ENCODE data around the gene IL1RN.

IL1RN gene

GRCh38 chr2:113157118-113157896 lies 29.9 kb downstream of the IL1RN start:
- DNase-seq (ENCODE audit: low spot score) = peak; percentile 39

DNA sequence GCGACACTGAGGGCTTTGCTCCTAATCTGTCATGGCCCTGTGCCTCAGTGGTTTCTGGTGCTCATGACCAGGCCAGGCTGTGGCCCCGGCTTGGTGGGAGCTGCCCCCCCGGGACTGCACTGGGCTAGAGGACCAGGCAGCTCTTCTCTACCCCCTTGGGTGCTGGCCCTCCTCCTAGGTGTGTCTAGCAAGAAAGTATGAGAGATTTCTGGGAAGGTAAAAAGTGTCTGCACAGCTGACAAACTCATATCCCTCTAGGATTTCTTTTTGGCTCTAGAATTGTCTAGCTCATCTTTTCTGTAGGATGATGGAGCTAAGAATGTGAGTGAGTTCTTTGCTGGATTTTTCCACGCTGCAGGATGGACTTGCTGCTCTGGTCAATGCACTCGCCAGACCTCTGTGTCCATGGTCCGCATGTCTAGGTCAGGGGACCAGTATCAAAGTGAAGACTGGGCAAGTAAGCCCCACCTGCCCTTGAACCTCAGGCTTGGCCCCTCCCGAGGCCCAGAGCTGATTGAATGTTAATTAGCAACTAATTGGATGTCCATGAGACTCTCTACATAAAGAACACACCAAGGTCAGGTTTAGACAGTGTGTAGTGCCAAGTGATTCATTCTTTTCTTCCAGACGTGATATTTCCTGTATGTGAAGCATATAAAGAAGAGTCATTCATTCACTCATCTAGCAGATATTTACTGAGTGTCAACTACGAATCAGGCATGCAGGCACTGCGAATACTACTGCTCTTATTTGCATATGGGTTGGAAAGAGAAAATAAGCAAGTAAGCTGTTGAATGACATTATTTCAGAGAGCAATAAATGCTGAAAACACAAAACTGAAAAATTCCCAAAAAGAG lies 30.7 kb downstream of the IL1RN start:
- DNase-seq (ENCODE audit: low spot score) = peak; percentile 79

DNA sequence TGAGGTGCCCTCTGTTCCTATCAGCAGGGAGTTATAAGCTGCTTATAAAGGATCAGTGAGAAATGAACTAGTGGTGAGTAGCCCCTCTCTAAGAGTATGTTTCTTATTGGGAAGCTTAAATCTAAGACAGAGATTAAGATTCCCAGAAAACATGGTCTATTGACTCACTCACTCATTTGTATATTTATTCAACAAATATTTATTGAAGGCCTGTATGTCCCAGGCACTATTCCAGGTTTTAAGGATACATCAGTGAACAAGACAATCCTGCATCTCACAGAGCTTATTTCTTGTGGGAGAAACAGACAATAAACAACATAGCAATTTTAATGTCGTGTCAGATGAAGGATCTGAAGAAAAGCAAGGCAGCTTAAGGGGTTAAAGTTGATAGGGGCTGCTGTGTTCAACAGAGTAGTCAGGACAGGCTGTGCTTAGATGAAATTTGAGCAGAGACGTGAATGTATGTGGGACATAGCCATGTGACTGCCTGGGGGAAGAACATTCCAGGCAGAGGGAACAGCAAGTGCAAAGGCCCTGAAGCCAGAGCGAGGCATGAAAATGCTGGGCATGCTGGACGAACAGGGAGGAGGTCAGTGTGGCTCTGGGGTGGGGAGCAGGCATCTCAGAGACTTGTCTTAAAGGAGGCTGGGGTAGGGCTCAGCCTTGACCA lies 31.6 kb downstream of the IL1RN start:
- DNase-seq (ENCODE audit: low spot score) = peak; percentile 49

DNA sequence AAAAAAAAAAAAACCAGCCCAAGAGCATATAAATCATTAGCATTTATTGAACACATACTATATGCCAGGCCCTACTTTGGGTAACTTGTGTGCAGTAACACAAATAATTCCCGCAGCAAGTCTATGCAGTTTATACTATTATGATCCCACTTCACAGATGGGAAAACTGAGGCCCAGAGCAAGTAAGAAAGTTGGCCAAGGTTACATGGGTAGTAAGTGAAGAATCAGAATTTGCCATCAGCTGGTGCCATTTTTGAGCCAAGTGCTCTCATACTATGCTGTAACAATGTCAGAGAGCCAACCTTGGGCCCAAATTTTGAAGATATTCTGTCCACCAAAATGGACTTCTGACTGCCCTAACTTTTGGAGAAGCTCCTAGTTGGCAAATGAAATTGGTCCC lies 32.9 kb downstream of the IL1RN start:
- DNase-seq (ENCODE audit: low spot score) = no peak

GRCh38 chr2:113160962-113161361 lies 33.6 kb downstream of the IL1RN start:
- no peak for DNase-seq (ENCODE audit: low spot score)

DNA sequence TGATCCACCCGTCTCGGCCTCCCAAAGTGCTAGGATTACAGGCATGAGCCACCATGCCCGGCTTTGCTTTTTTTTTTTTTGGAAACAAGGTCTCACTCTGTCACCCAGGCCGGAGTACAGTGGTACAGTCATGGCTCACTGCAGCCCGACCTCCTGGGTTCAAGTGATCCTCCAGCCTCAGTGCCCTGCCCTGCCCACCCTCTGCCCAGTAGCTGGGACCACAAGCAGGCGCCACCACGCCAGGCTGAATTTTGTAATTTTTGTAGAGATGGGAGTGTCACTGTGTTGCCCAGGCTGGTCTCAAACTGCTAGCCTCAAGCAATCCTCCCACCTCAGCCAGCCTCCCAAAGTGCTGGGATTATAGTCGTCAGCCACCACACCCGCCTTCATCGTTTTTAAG lies 34.8 kb downstream of the IL1RN start:
- DNase-seq (ENCODE audit: low spot score) = no peak

GRCh38 chr2:113162869-113163268 lies 35.5 kb downstream of the IL1RN start:
- DNase-seq (ENCODE audit: low spot score) = no peak

DNA sequence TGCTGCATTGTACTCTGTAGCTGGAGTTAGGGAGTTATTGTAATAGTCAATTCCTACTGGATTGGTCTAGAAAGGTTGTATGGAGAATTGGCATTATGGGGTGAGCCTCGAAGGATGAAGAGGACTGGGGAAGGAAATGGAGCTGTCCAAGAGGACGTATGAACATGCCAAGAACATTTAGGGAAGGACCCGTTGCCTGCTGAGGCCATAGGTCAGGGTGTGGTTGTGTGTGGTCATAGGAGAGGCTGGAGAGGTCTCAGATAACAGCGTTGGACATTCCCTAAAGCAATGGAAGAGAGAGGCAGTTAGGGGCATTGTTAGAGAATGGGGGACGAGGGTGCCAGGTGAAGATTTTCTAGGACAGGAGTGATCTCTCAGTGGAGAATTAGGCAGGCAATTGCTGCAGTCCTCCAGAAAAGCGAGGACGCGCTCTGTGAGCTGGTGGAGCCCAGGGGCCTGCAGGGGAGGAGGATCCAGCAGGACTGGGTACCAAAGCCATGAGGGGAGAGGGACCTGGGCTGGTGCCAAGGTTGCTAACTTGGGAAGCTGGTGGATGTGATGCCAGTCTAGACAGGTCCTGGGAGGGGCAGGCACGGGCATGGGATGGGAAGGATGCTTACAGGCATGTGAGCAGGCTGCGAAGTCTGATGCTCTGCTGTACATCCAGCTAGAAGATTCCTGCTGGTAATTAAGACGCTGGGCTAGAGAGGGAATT lies 37.0 kb downstream of the IL1RN start:
- DNase-seq (ENCODE audit: low spot score) = no peak

- DNase-seq (ENCODE audit: low spot score) = no peak
These were observed 37.7 kb downstream of the IL1RN start for GRCh38 chr2:113164930-113165585.

- no peak for DNase-seq (ENCODE audit: low spot score)
These were observed 38.8 kb downstream of the IL1RN start for GRCh38 chr2:113166187-113166645.

DNA sequence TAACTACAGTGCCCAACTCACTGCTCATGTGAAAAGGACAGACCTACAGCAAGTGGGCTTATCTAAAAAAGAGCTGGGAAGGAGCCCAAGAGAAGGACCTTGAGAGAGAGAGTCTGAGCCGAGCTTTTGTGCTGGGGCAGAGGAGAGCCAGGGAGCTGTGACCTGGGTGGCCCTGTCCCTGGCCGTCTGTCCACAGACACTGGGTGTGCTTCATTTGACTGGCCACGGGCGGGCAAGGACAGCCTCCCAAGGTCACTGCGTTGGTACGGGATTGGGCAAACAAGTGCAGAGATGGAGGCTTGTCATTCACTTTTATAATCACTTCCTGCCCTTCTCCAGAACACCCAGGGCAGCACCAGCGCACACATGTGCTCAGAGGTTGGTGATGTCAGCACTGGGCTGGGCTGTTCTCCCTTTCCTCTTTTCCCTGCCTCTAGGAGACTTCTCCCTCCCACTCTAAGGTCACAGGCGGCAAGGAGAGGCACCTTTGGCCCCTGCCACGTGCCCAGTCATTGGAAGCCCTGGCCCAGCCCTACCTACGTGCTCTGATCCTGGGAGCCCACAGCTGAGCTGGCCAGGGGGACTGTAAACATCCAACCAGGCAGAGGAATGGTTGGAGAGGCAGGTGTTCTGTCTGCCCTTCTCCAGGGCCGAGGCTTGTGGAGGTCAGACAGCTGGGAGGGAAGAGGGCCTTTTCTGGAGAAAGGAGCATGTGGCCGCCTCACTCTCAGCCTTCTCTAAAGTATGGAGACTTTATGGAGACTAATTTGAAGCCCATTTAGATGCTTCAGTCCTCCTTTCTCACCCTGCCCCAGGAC lies 39.9 kb downstream of the IL1RN start:
- DNase-seq (ENCODE audit: low spot score) = no peak

DNA sequence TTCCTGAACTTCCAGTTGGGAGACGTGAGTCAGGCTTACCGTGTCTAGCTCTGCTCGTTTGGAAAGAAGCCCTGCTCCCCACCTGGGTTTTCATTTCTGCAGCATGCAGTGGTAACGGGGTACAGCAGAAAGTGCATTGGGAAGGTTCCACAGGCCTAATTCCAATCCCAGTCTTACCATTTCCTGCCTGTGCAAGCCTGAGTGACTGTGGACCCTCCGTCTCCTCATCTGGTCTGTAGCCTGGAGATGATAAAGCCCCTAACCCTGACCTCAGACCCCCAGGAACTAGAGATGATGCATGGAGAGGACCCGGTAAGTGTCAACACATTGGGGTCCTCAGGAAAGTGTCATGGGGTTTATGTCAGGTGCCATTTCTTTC lies 40.6 kb downstream of the IL1RN start:
- DNase-seq (ENCODE audit: low spot score) = no peak

DNA sequence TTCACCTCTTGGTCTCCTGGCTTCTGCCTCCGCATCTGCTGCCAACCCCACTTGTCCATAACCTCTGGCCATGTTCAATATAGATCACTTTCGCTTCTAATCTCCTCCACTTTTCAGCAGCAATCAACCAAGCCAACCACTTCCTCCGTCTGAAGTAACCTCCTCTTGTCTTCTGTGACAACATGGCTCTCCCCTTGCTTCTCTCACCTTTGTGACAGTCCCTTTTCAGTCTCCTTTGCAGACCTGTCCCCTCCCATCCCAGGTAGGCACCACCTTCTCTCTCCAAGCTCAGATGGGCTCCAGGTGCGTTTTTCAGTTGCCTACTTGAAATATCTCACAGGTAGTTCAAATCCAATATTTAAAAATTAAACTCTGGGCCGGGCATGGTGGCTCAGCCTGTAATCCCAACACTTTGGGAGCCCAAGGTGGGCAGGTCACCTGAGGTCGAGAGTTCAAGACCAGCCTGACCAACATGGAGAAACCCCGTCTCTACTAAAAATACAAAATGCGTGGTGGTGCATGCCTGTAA lies 41.7 kb downstream of the IL1RN start:
- no peak for DNase-seq (ENCODE audit: low spot score)

GRCh38 chr2:113169586-113169985 lies 42.2 kb downstream of the IL1RN start:
- DNase-seq (ENCODE audit: low spot score) = no peak

DNA sequence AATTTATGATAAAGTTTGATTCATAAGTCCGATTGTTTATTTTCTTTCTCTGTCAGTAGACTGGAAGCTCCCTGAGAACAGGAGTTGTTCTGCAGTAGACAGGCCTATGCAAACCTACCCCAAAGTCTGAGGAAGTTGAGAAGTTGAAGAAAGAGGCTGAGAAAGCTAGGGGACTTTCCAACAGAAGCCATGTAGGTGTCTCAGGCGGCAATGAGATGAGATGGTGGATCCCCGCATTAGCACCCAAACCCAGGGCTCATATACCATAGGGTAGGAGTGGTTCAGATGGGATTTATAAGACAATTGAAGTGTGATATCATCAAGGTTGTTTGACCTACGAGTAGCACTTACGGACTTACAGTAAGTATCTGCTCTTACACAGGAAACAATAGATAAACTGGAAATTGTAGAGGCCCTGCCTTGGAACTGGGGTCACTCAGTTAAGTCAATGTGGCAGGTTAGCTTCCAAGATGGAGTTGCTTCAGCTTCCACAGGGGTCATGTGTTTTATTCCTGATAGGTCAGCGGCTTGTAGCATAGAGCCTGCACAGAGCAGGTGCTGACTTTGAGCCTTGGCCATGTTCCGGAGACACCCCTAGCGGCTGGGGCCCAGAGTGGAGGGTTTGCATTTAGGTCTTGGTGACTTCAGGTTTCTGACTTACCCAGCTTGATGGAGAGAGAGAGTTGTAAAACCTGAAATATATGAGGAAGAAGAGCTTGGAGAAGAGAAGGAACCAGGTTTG lies 44.1 kb downstream of the IL1RN start:
- no peak for DNase-seq (ENCODE audit: low spot score)

- no peak for DNase-seq (ENCODE audit: low spot score)
These were observed 45.5 kb downstream of the IL1RN start for GRCh38 chr2:113172721-113173541.

DNA sequence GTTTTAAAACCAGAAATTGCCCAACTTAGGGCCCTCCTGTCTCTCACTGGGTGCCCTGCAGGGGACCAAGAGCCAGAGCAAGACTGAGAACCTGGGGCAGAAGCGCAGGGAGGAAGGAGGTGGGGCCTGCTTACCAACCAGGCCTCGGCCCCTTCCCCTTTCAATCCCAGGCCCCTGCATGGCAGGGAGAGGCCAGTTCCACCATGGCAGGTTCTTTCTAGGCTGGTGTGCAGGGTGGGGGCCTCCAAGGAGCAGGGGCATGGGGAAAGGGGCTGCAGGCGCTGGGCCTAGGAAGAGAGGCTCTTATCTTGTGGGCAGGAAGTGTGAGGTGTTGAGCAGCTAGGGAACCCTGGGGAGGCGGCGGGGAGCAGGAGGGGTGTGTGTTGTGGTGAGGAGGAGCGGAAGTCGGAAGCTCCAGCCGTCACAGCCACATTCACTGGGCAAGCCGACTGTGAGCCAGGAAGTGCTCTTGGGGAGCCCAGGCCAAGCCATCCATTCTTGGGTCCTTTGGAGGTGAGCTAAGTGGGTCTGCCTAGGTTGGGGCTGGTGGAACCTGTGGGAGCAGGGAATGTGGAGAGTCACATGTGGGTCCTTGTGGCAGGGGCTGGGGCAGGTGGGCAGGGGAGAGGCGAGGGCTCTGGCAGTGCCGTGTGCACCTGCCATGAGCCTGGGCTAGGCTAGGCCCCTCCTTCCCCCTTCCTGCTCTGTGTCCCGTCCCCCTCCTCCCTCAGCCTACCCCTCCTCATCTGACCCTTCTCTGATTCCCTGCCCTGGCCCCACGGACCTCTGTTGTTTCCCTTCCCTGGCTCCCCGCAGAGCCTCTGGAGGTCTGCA lies 46.4 kb downstream of the IL1RN start, which contains the start of gene PSD4:
TSS of gene PSD4 (plus strand) at position 430 of the 834 bp plus-strand sequence. CDS start 8,486 bp downstream, outside the sequence.
- DNase-seq (ENCODE audit: low spot score) = no peak

GRCh38 chr2:113174376-113174750 lies 47.0 kb downstream of the IL1RN start:
- no peak for DNase-seq (ENCODE audit: low spot score)

Measured in AG08396 (cell line).